Caki2 (cell line): ENCODE measurements around the gene CASKIN1. TPM values are rescaled to one million over a fixed set of nuclear protein-coding genes. Genes with fewer than 3 reads are reported as not detected.
"Not testable (repeated sequence)": the region's sequence is repeated elsewhere in the genome, so short reads cannot be mapped to it uniquely, and the experiment has no call there.

ENCODE experiments used
- DNase-seq: peaks from one replicate; pipeline ENCODE4 v3.0.0-alpha.2; 2015; ENCODE audit warnings: low read depth
- in situ Hi-C: cut with HindIII; loops from 2 replicates; pipeline ENCODE4 v1.10.0; 2016; ENCODE audit warnings: low sequenced_read_pairs, low pct_unique_long_range_greater_than_20kb, mixed read lengths
- total RNA-seq: library from RNA; depleted of rRNA; stranded (reverse); fragments of >200 nt; shearing (Covaris generic); gene quantifications from 2 replicates; pipeline ENCODE4 v1.2.3, GENCODE V29; 2014; ENCODE audit warnings: low replicate concordance; rRNA removed

Gene CASKIN1
- total RNA-seq: 0.03 TPM in 1 of 2 replicates, not detected in the other

DNA sequence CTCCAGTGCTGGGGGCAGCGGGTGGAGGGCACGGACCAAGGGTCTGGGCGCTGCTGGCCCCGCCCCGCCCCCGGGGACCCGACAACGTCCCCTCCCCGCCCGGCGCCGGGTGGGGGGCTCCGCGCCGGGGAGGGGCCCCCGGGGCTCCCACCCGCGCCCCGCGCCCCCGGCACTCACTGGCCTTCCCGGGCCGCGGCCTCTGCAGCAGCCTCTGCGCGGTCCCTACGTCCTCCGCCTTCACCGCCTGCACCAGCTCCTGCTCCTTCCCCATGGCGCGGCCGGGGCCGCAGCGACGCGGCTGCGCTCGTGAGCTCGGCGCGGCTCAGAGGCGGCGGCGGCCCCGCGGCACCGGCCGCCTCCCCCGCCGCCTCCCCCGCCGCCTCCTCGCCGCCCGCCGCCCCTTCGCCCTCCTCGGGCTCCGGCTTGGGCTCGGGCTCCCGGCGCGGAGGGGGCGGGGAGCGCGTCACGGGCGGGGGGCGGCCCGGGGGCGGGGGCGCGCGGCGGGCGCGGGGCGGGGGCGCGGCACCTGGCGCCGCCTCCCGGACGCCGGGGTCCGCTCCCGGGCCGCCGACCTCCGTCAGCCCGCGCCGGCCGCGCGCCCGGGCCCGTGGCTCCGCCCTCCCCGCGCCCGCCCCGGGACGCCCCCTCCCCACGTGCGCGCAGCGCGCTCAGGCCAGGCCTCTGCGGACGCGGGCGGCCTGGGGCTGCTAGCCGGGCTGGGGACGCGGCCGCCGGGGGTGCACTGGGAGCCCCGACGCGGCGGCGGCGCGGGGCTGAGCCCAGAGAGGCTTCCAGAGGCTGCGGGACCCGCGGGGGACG lies at the start of gene CASKIN1:
Gene CASKIN1 (minus strand): TSS at position 444 of the 819 bp plus-strand sequence. CDS start 173 bp downstream, at position 271.
- in situ Hi-C loops: no loop called here
- DNase-seq: no peak

- in situ Hi-C loops: no loop called here
- DNase-seq: no peak
Measured at GRCh38 chr16:2244926-2245795, 48.8 kb upstream of the CASKIN1 start.

- in situ Hi-C loops: no loop called here
- DNase-seq: no peak
Measured at GRCh38 chr16:2244301-2244700, 47.9 kb upstream of the CASKIN1 start.

DNA sequence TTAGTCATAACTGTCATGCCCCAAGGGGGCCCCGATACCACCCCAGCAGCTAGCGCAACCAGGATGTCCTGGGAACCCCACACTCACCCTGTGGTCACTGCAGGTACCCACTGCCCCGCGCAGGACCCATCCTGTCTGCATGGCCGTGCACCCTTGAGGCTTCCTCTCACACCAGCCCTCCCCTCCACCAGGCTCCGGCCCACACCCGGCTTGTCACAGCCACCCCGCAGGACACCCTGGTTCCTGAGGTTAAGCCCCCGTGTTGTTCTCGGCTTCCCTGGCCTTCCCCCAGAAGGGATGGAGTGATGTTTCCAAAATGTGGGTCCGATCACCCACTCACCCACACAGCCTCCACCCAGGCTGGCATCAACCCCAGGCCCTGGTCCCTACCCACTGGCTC lies 47.4 kb upstream of the CASKIN1 start:
- DNase-seq: no peak
- in situ Hi-C loops: no loop called here

GRCh38 chr16:2243031-2243528 lies 46.7 kb upstream of the CASKIN1 start:
- DNase-seq: no peak
- in situ Hi-C loops: no loop called here

DNA sequence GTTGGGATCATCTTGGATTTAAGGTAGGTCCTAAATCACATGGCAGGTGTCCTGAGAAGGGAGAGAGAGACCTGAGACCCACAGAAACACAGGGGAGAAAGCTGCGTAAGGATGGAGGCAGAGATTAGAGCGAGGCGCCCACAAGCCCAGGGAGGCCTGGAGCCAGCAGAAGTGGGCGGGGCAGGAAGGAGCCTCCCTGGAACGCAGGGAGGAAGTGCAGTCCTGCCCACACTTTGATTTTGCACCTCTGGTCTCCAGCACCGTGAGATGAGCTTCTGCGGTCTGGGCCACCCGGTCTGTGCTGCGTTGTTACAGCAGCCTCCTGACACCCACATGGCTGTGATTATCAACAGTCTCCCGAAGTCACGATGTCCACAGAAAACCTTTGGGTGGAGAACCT lies 46.2 kb upstream of the CASKIN1 start:
- in situ Hi-C loops: no loop called here
- DNase-seq: no peak

DNA sequence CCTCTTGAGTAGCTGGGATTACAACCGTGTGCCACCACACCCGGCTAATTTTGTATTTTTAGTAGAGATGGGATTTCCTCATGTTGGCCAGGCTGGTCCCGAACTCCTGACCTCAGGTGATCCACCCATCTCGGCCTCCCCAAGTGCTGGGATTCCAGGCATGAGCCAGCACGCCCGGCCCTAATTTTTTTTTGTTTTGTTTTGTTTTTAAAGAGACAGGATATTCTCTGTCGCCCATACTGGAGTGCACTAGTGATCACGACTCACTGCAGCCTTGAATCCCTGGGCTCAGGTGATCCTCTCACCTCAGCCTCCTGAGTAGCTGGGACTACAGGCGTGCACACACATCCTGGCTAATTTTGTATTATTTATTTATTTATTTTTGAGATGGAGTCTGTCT lies 43.9 kb upstream of the CASKIN1 start:
- in situ Hi-C loops: not testable (repeated sequence)
- peak; percentile 46 for DNase-seq

GRCh38 chr16:2238838-2239675 lies 42.7 kb upstream of the CASKIN1 start:
- in situ Hi-C loops: no loop called here
- no peak for DNase-seq

GRCh38 chr16:2238150-2238837 lies 41.9 kb upstream of the CASKIN1 start:
- DNase-seq: no peak
- in situ Hi-C loops: no loop called here

GRCh38 chr16:2237493-2238149 lies 41.2 kb upstream of the CASKIN1 start:
- no peak for DNase-seq
- in situ Hi-C loops: no loop called here

GRCh38 chr16:2237102-2237482 lies 40.7 kb upstream of the CASKIN1 start:
- DNase-seq: no peak
- in situ Hi-C loops: no loop called here

DNA sequence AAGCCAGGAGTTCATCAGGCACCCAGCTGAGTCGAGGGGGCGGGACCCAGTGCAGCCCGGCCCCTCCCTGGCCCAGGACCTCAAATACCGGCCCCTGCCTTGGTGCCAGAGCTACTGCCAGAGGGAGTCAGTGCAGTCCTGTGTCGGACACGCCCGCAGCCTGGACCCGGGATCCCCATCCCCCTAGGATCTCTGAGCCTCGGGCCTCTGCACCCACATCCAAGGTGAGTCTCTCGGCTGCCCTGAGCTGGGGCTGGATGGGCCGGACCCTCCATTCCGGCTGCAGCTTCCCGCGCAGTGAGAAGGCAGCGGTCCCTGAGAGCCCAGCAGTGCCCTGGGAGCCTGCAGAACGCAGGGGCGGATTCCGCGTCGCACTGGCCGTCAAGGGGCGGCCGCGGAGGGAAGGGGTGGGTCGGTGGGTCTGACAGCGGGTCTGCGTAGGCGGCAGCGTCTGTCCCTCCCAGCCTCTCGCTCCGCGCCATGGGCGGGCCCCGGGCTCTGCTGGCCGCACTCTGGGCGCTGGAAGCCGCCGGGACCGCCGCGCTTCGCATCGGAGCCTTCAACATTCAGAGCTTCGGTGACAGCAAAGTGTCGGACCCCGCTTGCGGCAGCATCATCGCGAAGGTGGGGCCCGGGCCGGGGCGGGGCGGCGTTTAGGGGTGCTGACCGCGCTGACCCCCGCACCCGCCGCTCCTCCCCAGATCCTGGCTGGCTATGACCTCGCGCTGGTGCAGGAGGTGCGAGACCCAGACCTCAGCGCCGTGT lies 40.1 kb upstream of the CASKIN1 start, which contains the start of gene DNASE1L2:
Gene DNASE1L2 (plus strand): TSS at position 108 of the 765 bp plus-strand sequence. CDS start 373 bp downstream, at position 481.
- DNase-seq: no peak
- in situ Hi-C loops: no loop called here

DNA sequence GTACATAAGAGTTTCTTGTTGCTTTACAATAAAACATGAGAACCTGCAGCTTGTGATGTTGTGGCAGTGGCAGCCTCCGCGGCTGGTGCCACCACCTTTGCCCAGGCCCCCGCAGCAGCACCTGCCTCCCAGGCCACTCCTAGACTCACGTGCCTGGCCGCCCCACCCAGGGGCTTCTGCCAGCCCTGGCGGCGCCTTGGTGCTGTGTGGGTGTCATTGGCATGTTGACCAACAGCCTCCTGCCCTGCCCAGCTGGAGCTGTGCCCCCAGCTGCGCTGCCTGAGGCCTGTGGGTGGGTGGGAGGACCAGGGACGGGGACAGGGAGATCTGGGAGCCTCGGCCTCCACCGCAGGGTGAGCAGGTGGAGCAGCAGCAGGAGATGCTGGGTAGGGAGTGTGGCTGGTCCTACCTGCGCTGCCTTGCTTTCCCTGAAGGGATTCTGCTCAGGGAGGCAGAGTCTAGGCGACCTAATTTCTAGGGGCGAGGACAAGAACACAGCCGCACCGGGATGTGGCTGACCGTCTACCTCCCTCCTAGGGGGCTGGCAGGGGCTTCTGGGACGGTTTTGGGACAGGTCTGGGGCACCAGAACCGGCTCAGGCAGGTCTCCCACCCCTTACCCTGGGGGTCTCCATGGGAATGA lies 39.4 kb upstream of the CASKIN1 start:
- in situ Hi-C loops: no loop called here
- no peak for DNase-seq

GRCh38 chr16:2235234-2235651 lies 38.8 kb upstream of the CASKIN1 start:
- no peak for DNase-seq
- in situ Hi-C loops: no loop called here

DNA sequence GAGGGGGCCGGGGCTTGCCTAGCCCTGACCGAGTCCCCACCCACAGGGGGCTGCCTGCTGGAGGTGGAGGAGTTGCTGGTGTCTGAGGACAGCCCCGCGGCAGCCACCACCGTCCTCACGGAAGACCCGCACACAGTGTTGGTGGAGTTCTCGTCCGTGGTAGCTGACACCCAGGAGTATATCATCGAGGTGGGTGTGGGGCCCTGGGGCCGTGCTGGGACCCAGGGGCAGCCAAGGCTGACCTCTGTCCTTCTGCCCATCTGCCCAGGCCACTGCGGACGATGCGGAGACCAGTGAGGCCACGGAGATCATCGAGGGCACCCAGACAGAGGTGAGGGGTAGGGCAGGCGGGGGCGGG lies 38.4 kb upstream of the CASKIN1 start:
- in situ Hi-C loops: no loop called here
- no peak for DNase-seq
